OCI-LY1 (cell line): ENCODE measurements around the gene CBX8.
"Not testable (repeated sequence)": the region's sequence is repeated elsewhere in the genome, so short reads cannot be mapped to it uniquely, and the experiment has no call there.

Source experiments
- H2AFZ ChIP-seq: fragments of 200-600 bp; sonication (generic), shearing (Covaris generic); 2 replicates; pipeline ENCODE4 v1.6.0; 2014; ENCODE audit warnings: antibody characterized with exemption, mild to moderate bottlenecking, low read length
- H3F3A ChIP-seq: fragments of 200-600 bp; sonication (generic), shearing (Covaris generic); 2 replicates; pipeline ENCODE4 v1.6.0; 2014; ENCODE audit warnings: mild to moderate bottlenecking, antibody characterized with exemption, low read length, moderate library complexity; ENCODE audit not compliant: insufficient read depth
- H3K27ac ChIP-seq: fragments of 200-600 bp; sonication (generic); 2 replicates; pipeline ENCODE4 v1.5.1; 2014; ENCODE audit warnings: low read length, mixed run types, mild to moderate bottlenecking, low read depth; ENCODE audit not compliant: poor library complexity, severe bottlenecking
- H3K27me3 ChIP-seq: fragments of 200-600 bp; sonication (generic); 2 replicates; pipeline ENCODE4 v1.6.0; 2014; ENCODE audit warnings: antibody characterized with exemption, mild to moderate bottlenecking, low read length, moderate library complexity; ENCODE audit not compliant: insufficient read depth
- H3K36me3 ChIP-seq: fragments of 200-600 bp; sonication (generic); 2 replicates; pipeline ENCODE4 v1.6.1; 2014; ENCODE audit warnings: mild to moderate bottlenecking, antibody characterized with exemption, low read length, moderate library complexity, mixed read lengths; ENCODE audit not compliant: insufficient read depth
- H3K4me1 ChIP-seq: fragments of 200-600 bp; sonication (generic); 2 replicates; pipeline ENCODE4 v1.5.1; 2014; ENCODE audit warnings: mild to moderate bottlenecking, low read length, moderate library complexity; ENCODE audit not compliant: insufficient read depth, severe bottlenecking
- H3K4me2 ChIP-seq: fragments of 200-600 bp; sonication (generic), shearing (Covaris generic); 2 replicates; pipeline ENCODE4 v1.6.1; 2014; ENCODE audit warnings: low read length
- H3K4me3 ChIP-seq: fragments of 200-600 bp; sonication (generic); 2 replicates; pipeline ENCODE4 v1.5.1; 2014; ENCODE audit warnings: low read length, low read depth, mild to moderate bottlenecking, mixed read lengths; ENCODE audit not compliant: poor library complexity, severe bottlenecking
- H3K79me2 ChIP-seq: fragments of 200-600 bp; shearing (Covaris generic); 2 replicates; pipeline ENCODE4 v1.6.1; 2016; ENCODE audit warnings: mixed run types, low read length, mixed read lengths; ENCODE audit not compliant: insufficient read depth
- H3K9ac ChIP-seq: fragments of 200-600 bp; sonication (generic), shearing (Covaris generic); 2 replicates; pipeline ENCODE4 v1.6.1; 2014; ENCODE audit warnings: mild to moderate bottlenecking, low read length, mixed read lengths
- H3K9me2 ChIP-seq: fragments of 200-600 bp; sonication (generic), shearing (Covaris generic); 2 replicates; pipeline ENCODE4 v1.6.1; 2014; ENCODE audit warnings: low read depth, mild to moderate bottlenecking, low read length, mixed read lengths
- H3K9me3 ChIP-seq: fragments of 200-600 bp; shearing (Covaris generic); 2 replicates; pipeline ENCODE4 v1.6.1; 2014; ENCODE audit warnings: low read length, mixed read lengths
- H4K20me1 ChIP-seq: fragments of 200-600 bp; sonication (generic), shearing (Covaris generic); 2 replicates; pipeline ENCODE4 v1.6.0; 2016; ENCODE audit warnings: mild to moderate bottlenecking, low read length; ENCODE audit not compliant: insufficient read depth
- CTCF ChIP-seq: fragments of 200-600 bp; sonication (generic), shearing (Covaris generic); IDR thresholded peaks from 2 replicates; pipeline ENCODE4 v1.5.1; 2017; ENCODE audit warnings: mild to moderate bottlenecking, antibody characterized with exemption, low read length, moderate library complexity, mixed read lengths
- EZH2 ChIP-seq: fragments of 200-600 bp; sonication (generic), shearing (Covaris generic); IDR thresholded peaks from 2 replicates; pipeline ENCODE4 v1.8.0; 2017; ENCODE audit warnings: borderline replicate concordance, mixed run types, mild to moderate bottlenecking, antibody characterized with exemption, low read length, moderate library complexity, mixed read lengths

Gene CBX8

GRCh38 chr17:79776376-79777119 is 20.3 kb downstream of the CBX8 start:
- Histone ChIP-seq H3K4me1 (peaks cover 20% of the 10 kb centered on the region), H3K9me2 (no peaks in the 10 kb centered on the region), H3K79me2 (no peaks in the 10 kb centered on the region), H3K9me3 (no peaks in the 10 kb centered on the region), H3K27me3 (0 out of 2 replicates have a peak, but pooled peaks cover 3% of the 10 kb centered on the region), H3K36me3 (no peaks in the 10 kb centered on the region), H3K4me2 (peak overlapping the region; percentile 99; the same call in 1 of the 2 replicates), H3K27ac (no peak overlapping the region), H3K9ac (0 out of 2 replicates have a peak overlapping the region, but pooled peaks have one; percentile 69), H3K4me3 (peak overlapping the region; percentile 70), H4K20me1 (no peaks in the 10 kb centered on the region), H3F3A (peaks cover 5% of the 10 kb centered on the region; the same call in 1 of the 2 replicates), H2AFZ (no peak overlapping the region)
- TF ChIP-seq CTCF (no peak), EZH2 (no peak)

DNA sequence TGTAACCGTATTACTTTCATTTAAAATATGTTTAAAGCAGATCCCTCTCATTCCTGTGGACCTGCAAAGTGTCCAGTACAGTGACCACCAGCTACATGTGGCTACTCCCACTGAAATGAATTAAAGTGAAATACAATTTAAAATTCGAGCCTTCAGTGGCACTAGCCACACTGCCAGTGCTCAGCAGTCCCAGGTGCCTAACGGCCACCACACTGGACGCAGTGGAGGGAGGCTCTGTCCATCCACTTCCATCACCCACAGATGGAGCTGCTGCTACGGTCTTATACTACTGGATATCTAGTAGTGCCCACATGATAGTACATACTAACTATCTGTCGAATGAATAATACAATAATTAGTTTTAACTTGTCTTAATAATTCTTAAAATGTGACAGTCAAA is 21.2 kb downstream of the CBX8 start:
- H3K79me2 ChIP-seq = no peaks in the 10 kb centered on the region
- peaks cover 5% of the 10 kb centered on the region; the same call in 1 of the 2 replicates for H3F3A ChIP-seq
- no peak overlapping the region for H3K4me2 ChIP-seq
- H2AFZ ChIP-seq = no peak overlapping the region
- peaks cover 20% of the 10 kb centered on the region for H3K4me1 ChIP-seq
- H3K9me3 ChIP-seq = no peaks in the 10 kb centered on the region
- H3K27ac ChIP-seq = no peak overlapping the region
- no peaks in the 10 kb centered on the region for H4K20me1 ChIP-seq
- TF ChIP-seq EZH2 (no peak), CTCF (no peak)
- H3K9ac ChIP-seq = no peak overlapping the region
- H3K9me2 ChIP-seq = no peaks in the 10 kb centered on the region
- H3K27me3 ChIP-seq = 0 out of 2 replicates have a peak, but pooled peaks cover 3% of the 10 kb centered on the region
- no peak overlapping the region for H3K4me3 ChIP-seq
- H3K36me3 ChIP-seq = no peaks in the 10 kb centered on the region

- Histone ChIP-seq H3K36me3 (no peaks in the 10 kb centered on the region), H4K20me1 (no peaks in the 10 kb centered on the region), H3K79me2 (no peaks in the 10 kb centered on the region), H3K27me3 (0 out of 2 replicates have a peak, but pooled peaks cover 3% of the 10 kb centered on the region), H3K9ac (no peak overlapping the region), H3K4me2 (no peak overlapping the region), H3K9me2 (no peaks in the 10 kb centered on the region), H3K27ac (no peak overlapping the region), H2AFZ (no peak overlapping the region), H3K9me3 (no peaks in the 10 kb centered on the region), H3K4me1 (peaks cover 14% of the 10 kb centered on the region), H3F3A (no peaks in the 10 kb centered on the region), H3K4me3 (no peak overlapping the region)
- TF ChIP-seq CTCF (no peak), EZH2 (no peak)
These were observed 22.3 kb downstream of the CBX8 start for GRCh38 chr17:79774561-79774975.

- not testable (repeated sequence) for H4K20me1 ChIP-seq, H3K9me2 ChIP-seq, H3K4me3 ChIP-seq, H3K36me3 ChIP-seq, H3K9me3 ChIP-seq, H3K79me2 ChIP-seq, H3F3A ChIP-seq, H3K4me2 ChIP-seq, H3K4me1 ChIP-seq, H3K27ac ChIP-seq, H2AFZ ChIP-seq, H3K9ac ChIP-seq
- peaks cover 11% of the 10 kb centered on the region; the same call in 1 of the 2 replicates for H3K27me3 ChIP-seq
These were observed 24.2 kb downstream of the CBX8 start for GRCh38 chr17:79772726-79773125.
